ENCODE results near the gene PATL2.

DNA sequence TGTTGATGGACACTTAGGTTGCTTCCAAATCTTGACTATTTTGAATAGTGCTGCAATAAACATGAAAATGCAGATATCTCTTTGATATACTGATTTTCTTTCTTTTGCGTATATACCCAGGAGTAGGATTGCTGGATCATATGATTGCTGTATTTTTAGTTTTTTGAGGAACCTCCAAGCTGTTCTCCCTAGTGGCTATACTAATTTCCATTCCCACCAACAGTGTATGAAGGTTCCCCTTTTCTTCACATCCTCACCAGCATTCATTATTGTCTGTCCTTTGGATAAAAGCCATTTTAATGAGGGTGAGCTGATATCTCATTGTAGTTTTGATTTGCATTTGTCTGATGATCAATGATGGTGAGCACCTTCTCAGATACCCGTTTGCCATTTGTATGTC lies 12.5 kb downstream of the PATL2 start:
- TF ChIP-seq, protein P1, sequence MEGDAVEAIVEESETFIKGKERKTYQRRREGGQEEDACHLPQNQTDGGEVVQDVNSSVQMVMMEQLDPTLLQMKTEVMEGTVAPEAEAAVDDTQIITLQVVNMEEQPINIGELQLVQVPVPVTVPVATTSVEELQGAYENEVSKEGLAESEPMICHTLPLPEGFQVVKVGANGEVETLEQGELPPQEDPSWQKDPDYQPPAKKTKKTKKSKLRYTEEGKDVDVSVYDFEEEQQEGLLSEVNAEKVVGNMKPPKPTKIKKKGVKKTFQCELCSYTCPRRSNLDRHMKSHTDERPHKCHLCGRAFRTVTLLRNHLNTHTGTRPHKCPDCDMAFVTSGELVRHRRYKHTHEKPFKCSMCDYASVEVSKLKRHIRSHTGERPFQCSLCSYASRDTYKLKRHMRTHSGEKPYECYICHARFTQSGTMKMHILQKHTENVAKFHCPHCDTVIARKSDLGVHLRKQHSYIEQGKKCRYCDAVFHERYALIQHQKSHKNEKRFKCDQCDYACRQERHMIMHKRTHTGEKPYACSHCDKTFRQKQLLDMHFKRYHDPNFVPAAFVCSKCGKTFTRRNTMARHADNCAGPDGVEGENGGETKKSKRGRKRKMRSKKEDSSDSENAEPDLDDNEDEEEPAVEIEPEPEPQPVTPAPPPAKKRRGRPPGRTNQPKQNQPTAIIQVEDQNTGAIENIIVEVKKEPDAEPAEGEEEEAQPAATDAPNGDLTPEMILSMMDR (IDR thresholded peaks at IDR 0.05; ENCODE audit: insufficient read depth, low read length) = no peak
- no peak for TF ChIP-seq GABPA (IDR thresholded peaks at IDR 0.05; ENCODE audit: low read depth)
